Stimulated activated CD8-positive, alpha-beta memory T cell treated with anti-CD3 and anti-CD28 coated beads, Interleukin-15, amount 100 ng/mL, for 48 hours (primary cell): Measurements from ENCODE around the gene GLRX5.
"Not testable (repeated sequence)": the region's sequence is repeated elsewhere in the genome, so short reads cannot be mapped to it uniquely, and the experiment has no call there.

Source experiments
- DNase-seq, 2 donors: peaks; one replicate each; pipeline ENCODE4 v3.0.0-alpha.2; 2020; ENCODE audit warnings: low read depth in 2 of 2

The GLRX5 gene

GRCh38 chr14:95498622-95499353 lies 36.1 kb upstream of the GLRX5 start:
- DNase-seq, result no peak

GRCh38 chr14:95499354-95499750 lies 35.5 kb upstream of the GLRX5 start:
- DNase-seq, result no peak

DNA sequence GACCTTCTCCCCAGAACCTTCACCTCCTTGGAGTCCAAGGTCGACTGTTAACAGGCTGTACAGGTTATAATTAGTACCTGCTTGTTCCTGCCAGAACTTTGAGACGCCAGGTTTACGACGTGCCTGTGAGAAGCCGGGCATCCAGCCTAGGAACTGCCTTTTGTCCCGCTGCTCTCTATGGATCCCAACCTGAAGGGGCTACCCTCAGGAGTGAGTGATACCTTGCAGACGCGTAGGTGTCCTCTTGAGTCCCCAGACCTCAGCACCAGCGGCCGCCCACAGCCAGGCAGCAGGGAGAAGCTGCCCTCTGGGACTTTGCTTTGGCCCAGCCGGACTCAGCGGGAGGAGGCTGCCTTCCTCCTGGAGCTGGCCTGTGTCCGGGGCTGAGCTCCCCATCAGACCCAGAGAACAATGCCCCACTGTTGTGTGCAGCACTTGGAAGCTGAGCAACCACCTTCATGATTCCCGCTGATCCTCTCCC lies 34.6 kb upstream of the GLRX5 start:
- no peak for DNase-seq

DNA sequence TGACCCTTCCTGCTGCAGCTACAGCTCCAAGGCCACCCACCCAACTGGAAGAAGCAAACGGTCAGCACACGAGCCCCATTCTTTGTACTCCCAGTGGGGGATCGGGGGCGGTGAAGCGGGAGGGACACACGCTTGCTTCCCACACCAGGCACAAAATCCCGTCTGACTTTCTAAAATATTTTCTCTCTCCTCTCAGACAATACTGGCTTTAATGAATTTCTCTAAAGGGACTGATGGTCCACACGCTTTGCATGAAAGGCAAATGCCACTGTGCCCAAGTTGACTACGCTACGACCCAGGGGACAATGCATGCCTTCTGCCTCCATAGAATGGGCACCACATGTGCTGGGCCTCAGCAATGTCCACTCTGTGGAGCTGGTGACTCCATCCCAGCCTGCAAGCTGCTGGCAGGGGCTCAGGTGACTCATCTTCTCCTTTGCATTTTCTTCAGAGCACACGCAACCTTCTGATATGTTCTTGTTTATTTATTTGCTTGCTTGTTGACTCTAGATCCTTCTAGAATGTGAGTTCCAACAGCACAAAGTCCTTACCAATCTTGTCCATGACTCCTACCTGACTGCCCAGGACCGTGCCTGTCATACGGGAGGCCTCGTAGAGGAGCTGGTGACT lies 34.0 kb upstream of the GLRX5 start:
- DNase-seq, result no peak

- DNase-seq, result no peak
Observed at GRCh38 chr14:95502381-95502950, 32.4 kb upstream of the GLRX5 start.

GRCh38 chr14:95503365-95504134 lies 31.3 kb upstream of the GLRX5 start:
- no peak for DNase-seq

DNA sequence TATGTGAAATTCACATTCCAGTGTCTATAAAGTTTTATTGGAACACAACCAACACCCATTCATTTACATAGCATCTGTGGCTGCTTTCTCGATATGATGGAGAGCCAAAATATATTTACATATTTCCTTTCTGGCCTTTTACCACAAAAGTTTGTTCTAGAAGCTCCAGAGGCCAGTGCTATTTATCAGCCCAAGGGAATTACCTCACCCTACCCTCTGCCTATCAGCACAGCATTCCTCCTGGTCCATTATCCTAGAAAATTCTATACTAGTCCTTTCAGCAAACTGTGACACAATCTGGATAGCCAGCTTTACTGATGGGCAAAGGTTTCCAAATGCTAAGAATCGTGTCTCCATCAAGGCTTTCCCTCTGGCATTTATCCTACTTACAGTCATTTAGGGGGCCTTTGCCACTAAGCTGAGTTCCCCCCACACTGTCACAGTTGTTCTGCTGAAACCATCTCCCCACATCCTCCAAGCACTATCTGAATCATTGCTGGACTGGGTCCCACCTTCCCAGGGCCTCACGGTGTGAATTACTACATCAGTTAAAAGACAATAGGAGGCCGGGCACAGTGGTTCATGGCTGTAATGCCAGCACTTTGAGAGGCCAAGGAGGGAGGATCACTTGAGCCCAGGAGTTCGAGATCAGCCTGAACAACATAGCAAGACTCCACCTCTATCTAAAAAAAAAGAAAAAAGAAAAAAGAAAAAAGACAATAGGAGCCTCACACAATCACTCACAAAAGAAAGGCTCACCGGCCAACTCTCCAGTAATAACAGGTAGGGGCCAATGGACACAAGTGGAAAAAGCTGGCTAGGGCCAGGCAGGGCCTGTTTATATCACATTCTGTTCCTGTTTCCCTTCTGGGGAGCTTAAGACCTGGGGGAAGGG lies 30.5 kb upstream of the GLRX5 start:
- DNase-seq, result no peak

GRCh38 chr14:95505030-95505589 lies 29.7 kb upstream of the GLRX5 start:
- DNase-seq, result no peak

- DNase-seq, result no peak
Observed at GRCh38 chr14:95507174-95507573, 27.7 kb upstream of the GLRX5 start.

DNA sequence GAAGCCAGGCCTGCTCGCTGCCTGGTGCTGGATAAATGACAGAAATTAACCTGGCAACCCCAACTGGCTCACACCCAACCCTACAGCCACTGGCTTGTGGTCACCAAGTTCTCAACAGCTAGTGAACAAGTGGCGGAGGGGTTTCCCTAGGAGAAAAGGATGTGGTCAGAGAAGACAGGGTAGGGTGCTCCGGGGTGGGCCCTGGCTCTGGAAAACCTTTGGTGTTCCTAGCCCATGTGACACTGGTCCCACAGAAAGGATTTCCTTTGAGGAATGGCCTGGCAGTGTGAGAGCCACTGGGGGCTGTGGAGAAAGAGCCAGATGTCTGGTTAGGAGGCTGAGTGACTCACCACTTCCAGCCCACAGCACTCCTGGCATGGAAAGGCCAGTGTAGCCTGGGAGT lies 27.1 kb upstream of the GLRX5 start:
- DNase-seq, result no peak

DNA sequence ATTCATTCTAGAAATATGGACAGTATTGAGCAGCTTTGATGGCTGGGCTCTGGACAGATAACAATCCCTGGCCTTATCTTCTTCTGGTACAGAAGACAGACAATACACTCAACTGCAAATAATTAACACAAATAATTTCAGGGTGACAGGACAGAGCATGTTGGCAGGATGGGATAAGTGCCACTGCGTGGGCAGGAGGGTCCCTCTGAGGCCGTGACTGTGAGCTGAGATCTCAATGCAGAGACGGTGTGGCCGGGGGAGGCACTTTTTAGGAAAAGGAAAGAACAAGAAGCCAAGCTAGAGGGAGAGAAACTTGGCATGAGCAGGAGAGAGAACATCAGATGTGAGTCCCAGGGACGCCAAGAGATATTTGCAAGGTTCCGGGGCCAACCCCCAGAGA lies 26.5 kb upstream of the GLRX5 start:
- DNase-seq, result no peak

- DNase-seq, result no peak
Observed at GRCh38 chr14:95509495-95509894, 25.4 kb upstream of the GLRX5 start.

- DNase-seq, result not testable (repeated sequence)
Observed at GRCh38 chr14:95510344-95510743, 24.5 kb upstream of the GLRX5 start.

DNA sequence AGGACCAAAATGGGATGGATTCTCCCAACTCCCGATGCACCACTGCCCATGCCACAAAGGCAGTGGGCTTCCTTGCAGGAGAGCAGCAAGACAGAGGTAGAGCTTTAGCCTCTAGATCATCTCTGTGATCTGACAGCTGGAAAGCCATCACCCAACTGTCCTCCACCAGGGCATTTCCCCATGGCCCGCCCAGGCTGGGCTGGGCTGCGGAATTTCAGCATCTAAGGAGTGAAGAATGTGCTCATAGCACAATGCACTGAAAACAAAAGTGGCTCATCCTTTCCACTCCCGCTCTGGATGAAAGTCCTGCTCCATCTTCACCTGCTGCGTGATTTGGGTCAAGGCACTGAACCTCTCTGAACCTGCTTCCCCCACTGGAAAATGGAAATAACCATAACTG lies 24.0 kb upstream of the GLRX5 start:
- DNase-seq, result no peak

DNA sequence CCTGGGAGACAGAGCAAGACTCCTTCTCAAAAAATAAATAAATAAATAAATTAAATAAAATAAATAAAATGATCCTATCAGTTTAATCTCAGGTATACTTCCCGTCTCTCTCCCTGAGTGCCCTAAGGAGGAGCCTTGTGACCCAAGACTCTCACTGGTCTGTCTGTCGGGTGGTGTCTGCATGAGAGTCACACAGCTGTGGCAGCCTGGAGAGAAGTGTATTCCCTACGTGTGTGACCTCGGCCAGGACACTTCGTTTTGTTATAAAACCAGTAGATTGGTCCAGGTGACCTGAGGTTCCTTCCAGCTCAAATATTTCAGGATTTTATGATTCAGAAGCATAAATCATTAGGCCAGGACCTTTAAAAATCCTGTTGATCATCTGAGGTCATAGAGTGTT lies 23.2 kb upstream of the GLRX5 start:
- DNase-seq, result no peak

DNA sequence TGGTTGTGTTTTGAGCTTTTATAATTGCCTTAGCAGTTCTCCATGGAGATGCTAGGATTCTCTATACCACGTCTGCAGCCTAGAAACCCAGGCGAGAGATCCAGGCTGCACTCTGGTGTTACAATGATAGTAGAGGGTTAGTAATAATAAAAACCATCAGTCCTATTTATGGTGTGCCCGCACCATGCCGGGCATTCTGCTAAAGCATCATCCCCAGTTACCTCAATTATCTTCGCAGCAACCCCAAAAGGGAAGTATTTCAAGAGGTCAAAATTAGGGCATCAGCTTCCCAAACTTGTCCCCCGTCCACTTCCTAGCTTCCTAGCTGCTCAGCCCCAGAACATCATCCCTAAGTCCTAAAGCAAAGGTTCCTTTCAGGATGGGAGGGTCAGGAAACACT lies 21.6 kb upstream of the GLRX5 start:
- no peak for DNase-seq

- no peak for DNase-seq
Observed at GRCh38 chr14:95514131-95515079, 20.4 kb upstream of the GLRX5 start.

GRCh38 chr14:95515080-95515489 lies 19.8 kb upstream of the GLRX5 start:
- DNase-seq, result no peak

- DNase-seq, result peak; percentile 83 to 87
Observed at GRCh38 chr14:95515596-95516552, 19.0 kb upstream of the GLRX5 start.
